Mucosa of stomach (tissue), 1 donor: ENCODE results near the gene FTHL17.

Source experiments
- H3K27me3 ChIP-seq: one replicate; pipeline ENCODE4 v1.7.0; 2013; ENCODE audit warnings: mild to moderate bottlenecking, low read length; ENCODE audit not compliant: control insufficient read depth, insufficient read depth
- H3K36me3 ChIP-seq: one replicate; pipeline ENCODE4 v1.7.0; 2013; ENCODE audit warnings: low read length; ENCODE audit not compliant: control insufficient read depth, insufficient read depth
- H3K4me1 ChIP-seq: one replicate; pipeline ENCODE4 v1.7.0; 2013; ENCODE audit warnings: mild to moderate bottlenecking, low read length; ENCODE audit not compliant: control insufficient read depth, insufficient read depth
- H3K4me3 ChIP-seq: one replicate; pipeline ENCODE4 v1.7.0; 2013; ENCODE audit warnings: low read length
- H3K9ac ChIP-seq: one replicate; pipeline ENCODE4 v1.7.0; 2013; ENCODE audit warnings: mild to moderate bottlenecking, low read length, moderate library complexity
- H3K9me3 ChIP-seq: one replicate; pipeline ENCODE4 v1.7.0; 2013; ENCODE audit warnings: mild to moderate bottlenecking, low read length, moderate library complexity; ENCODE audit not compliant: control insufficient read depth
- donor health status: Pancreatic carcinoma.

The FTHL17 gene

DNA sequence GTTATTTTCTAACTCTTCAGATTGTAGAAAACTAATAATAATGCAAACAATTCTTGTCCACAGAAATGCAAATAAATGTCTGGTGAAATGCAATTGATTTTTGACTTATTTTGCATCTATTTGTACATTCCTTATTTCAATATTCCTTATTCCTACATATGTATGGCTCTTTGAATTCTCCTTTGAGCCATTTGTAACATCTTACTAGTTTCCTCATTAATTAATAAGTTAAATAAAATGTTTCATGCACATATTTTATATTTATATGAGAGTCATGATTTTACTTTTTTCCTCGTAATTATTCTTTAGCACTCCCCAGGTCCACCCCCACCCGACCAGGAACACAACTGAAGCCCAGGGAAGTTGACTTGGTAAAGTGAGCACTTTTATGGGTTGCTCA is 2.7 kb upstream of the FTHL17 start:
- no peak overlapping the region for H3K9ac ChIP-seq
- no peaks in the 10 kb centered on the region for H3K36me3 ChIP-seq
- no peaks in the 10 kb centered on the region for H3K27me3 ChIP-seq
- H3K4me3 ChIP-seq, result no peak overlapping the region
- H3K9me3 ChIP-seq, result no peaks in the 10 kb centered on the region
- H3K4me1 ChIP-seq, result no peaks in the 10 kb centered on the region

DNA sequence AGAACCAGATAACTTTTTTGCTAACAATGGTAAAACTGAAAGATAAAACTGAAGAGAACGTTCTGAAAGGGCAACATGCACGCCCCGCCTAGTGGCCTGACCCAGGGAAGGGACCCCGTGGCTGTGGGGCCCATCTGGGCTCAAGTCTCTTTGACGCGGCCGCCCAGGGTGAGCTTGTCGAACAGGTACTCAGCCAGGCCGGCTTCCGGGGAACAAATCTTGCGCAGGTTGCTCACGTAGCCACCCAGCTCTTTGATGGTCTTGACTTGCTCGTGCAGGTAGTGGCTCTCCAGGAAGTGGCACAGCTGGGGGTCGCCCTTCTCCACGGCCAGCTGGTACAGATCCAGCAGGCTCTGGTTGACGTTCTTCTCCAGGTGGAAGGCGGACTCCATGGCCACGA is 579 bp downstream of the FTHL17 start:
- no peak overlapping the region for H3K9ac ChIP-seq

DNA sequence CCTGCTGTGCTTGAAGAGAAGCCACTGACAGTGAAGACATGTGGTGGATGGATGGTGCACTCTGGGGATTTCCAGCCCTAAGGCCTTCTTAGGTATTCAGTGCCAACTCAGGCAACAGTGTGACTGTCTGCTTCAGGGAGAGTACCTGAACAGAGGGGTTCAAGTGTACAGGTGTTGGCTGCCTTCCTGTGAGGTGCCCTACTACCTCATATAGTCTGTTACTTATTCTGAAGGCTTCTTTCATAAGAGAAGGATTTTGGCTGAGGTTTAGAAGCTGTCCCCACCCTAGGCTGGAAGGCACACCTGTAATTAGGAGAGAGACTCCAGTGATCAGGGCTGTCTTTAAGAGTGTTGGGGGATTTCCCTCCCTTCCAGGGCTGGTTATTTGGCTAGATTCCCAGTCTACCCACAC is 1.8 kb downstream of the FTHL17 start:
- Histone ChIP-seq H3K27me3 (no peaks in the 10 kb centered on the region), H3K4me1 (no peaks in the 10 kb centered on the region), H3K36me3 (no peaks in the 10 kb centered on the region), H3K4me3 (no peak overlapping the region), H3K9me3 (no peaks in the 10 kb centered on the region), H3K9ac (no peak overlapping the region)

More for the DNA sequence above, 579 bp downstream of the FTHL17 start:
- no peaks in the 10 kb centered on the region for H3K4me1 ChIP-seq
- no peaks in the 10 kb centered on the region for H3K36me3 ChIP-seq
- H3K27me3 ChIP-seq, result no peaks in the 10 kb centered on the region
- H3K9me3 ChIP-seq, result no peaks in the 10 kb centered on the region
- no peak overlapping the region for H3K4me3 ChIP-seq

DNA sequence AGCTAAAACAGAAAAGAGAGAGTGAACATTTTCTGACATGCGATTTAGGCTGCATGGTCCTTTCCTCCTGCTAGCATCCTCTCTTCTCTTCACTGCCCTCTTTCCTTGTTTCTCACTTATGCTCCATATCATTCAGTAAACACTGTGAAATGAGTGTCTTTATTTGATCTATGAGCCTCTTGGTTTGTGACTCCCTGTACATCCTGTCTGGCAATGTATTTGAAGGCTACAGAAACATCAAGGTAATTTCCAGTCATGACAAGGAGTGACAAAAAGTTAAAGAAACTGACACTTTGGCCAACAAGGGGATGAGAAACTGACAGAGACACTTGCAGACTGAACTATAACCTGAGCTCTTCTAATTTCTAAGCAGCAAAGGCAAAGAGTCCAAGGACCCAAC is 8.7 kb downstream of the FTHL17 start:
- Histone ChIP-seq H3K4me1 (no peaks in the 10 kb centered on the region), H3K36me3 (no peaks in the 10 kb centered on the region), H3K9me3 (no peaks in the 10 kb centered on the region), H3K4me3 (no peak overlapping the region), H3K9ac (no peak overlapping the region), H3K27me3 (no peaks in the 10 kb centered on the region)

DNA sequence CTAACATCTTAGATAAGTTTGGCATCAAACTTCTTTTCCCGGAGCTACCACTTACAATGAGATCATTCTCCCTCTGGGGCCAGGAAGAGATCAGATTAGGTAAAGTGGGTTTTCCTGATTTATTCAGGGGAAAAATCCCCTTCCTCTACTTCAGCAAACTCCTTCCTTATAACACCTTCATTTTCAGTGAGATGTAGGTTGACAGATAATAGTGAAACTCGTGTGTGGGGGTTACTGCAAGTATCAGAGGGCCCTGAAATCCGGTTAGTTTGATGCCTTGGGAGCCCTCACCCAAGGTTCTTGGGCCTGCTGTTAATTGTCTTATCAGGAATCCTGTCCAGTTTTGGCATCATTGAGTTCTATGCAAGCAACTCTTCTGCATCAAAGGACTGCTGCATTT is 10.8 kb downstream of the FTHL17 start:
- no peak overlapping the region for H3K9ac ChIP-seq
- no peak overlapping the region for H3K4me3 ChIP-seq
- H3K27me3 ChIP-seq, result no peaks in the 10 kb centered on the region
- H3K36me3 ChIP-seq, result no peaks in the 10 kb centered on the region
- H3K9me3 ChIP-seq, result no peaks in the 10 kb centered on the region
- H3K4me1 ChIP-seq, result no peaks in the 10 kb centered on the region

DNA sequence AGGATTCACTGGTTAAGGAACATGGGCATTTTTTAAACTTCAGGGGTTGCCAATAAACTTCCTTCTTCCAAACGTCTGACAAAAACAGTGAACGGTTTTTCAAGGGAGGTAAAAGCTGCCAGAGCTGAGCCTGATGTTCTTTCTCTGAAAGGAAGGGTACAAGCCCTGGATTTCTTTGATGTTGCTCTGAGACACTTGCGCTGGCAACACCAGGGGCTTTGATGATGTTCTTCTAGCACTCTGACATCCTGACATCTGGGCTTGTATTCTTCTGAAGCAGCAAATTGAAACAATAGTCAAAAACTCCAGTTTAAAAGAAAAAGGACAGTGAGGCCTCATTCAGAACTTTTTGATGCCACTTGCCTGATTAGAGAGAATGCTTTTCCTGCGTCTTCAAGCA is 11.8 kb downstream of the FTHL17 start:
- Histone ChIP-seq H3K27me3 (no peaks in the 10 kb centered on the region), H3K4me3 (no peak overlapping the region), H3K4me1 (no peaks in the 10 kb centered on the region), H3K9me3 (no peaks in the 10 kb centered on the region), H3K36me3 (no peaks in the 10 kb centered on the region), H3K9ac (no peak overlapping the region)

DNA sequence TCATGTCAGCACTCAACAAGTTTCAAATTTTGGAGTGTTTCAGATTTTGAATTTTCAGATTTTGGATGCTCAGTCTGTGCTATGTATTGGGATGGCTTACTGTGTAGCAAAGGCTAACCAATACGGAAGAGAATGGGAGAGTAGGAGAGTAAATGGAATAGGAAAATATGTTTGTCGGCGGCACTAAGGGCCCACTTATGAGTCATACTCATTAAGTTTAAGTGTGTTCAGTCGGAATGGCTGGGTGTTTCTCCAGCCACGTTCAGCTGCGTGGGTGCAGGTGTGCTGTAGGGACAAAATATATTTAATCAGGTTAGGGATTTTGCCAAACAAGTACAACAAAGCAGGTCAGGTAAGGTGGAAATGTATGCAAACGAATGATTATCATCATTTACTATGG is 13.6 kb downstream of the FTHL17 start:
- H3K4me1 ChIP-seq, result no peaks in the 10 kb centered on the region
- H3K4me3 ChIP-seq, result no peak overlapping the region
- H3K9me3 ChIP-seq, result no peaks in the 10 kb centered on the region
- H3K9ac ChIP-seq, result no peak overlapping the region
- H3K27me3 ChIP-seq, result no peaks in the 10 kb centered on the region
- no peaks in the 10 kb centered on the region for H3K36me3 ChIP-seq

DNA sequence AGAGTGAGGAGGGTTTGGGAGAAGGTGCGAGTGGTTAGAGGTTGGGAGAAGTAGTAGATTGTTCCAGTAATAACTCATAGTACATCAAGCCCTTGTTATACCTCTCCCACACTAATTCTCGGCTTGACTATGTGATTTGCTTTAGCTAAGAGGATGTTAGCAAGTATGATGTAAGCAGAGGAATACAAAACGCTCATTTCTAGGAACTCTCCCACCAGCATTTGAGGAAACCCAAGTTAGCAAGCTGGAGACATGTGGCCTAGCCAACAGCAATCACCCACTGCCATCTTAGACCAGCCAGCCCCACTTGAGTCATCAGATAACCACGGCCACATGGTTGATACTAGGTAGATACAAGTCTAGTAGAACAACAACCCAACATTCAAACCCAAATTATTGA is 14.2 kb downstream of the FTHL17 start:
- no peaks in the 10 kb centered on the region for H3K27me3 ChIP-seq
- H3K4me1 ChIP-seq, result no peaks in the 10 kb centered on the region
- no peaks in the 10 kb centered on the region for H3K9me3 ChIP-seq
- no peak overlapping the region for H3K4me3 ChIP-seq
- H3K36me3 ChIP-seq, result no peaks in the 10 kb centered on the region
- H3K9ac ChIP-seq, result no peak overlapping the region

DNA sequence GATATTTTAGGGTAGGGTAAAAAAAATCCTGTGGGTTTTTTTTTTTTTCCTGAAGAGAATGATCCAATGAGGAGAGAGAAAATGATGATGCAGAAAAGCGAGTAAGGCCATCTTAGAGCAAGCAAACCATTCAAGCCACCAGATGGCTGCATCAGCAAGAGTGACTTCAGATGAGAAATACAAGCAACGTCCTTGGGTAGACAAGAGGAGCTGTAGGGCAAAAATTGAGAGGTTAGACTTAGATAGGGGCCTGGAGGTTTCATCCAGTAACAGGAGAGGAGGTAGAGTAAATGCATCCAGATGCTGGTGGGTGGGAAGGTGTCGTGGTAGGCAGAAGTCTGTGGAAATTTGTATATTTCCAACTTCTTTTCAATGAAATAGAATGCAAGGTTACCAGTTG is 14.6 kb downstream of the FTHL17 start:
- H3K36me3 ChIP-seq, result no peaks in the 10 kb centered on the region
- H3K9ac ChIP-seq, result no peak overlapping the region
- H3K4me1 ChIP-seq, result no peaks in the 10 kb centered on the region
- H3K4me3 ChIP-seq, result no peak overlapping the region
- no peaks in the 10 kb centered on the region for H3K9me3 ChIP-seq
- H3K27me3 ChIP-seq, result no peaks in the 10 kb centered on the region

DNA sequence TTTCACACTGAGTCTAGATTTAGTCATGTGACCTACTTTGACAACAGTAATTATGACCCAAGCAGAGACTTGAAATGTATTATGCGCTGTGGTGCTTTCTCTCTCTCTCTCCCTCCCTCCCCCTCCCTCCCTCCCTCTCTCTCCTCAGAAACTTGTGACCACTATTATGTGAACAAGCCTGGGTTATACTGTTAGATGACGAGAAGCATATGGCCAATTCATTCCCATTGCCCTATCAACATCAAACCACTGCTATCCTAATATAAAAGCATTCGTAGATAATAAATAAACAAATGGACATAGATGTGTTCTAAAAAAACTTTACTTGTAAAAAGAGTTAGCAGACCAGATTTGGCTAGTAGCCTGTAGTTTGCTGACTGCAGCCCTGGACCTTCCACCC is 18.2 kb downstream of the FTHL17 start:
- H3K4me3 ChIP-seq, result no peak overlapping the region
- no peaks in the 10 kb centered on the region for H3K9me3 ChIP-seq
- H3K36me3 ChIP-seq, result no peaks in the 10 kb centered on the region
- H3K4me1 ChIP-seq, result no peaks in the 10 kb centered on the region
- H3K9ac ChIP-seq, result no peak overlapping the region
- no peaks in the 10 kb centered on the region for H3K27me3 ChIP-seq

DNA sequence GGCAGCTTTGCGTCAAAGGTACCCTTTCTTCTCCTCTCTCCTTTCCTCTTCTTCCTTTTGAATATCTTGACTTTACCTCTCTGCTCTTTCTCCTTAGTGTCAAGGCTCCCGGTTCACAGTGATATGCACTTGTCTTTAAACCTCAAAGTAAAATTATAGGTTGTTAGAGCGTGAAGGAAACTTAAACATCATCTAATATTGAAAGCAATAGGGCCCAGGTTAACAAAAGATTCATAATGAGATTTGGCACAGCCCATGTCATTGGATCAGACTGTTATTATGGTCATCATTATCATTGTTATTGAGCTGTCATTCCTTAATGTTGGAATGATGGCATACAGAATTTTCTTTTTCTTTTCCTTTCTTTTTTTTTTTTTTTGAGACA is 32.5 kb downstream of the FTHL17 start:
- Histone ChIP-seq H3K9ac (no peak overlapping the region), H3K4me1 (no peaks in the 10 kb centered on the region), H3K36me3 (no peaks in the 10 kb centered on the region), H3K27me3 (no peaks in the 10 kb centered on the region), H3K9me3 (no peaks in the 10 kb centered on the region), H3K4me3 (no peak overlapping the region)

DNA sequence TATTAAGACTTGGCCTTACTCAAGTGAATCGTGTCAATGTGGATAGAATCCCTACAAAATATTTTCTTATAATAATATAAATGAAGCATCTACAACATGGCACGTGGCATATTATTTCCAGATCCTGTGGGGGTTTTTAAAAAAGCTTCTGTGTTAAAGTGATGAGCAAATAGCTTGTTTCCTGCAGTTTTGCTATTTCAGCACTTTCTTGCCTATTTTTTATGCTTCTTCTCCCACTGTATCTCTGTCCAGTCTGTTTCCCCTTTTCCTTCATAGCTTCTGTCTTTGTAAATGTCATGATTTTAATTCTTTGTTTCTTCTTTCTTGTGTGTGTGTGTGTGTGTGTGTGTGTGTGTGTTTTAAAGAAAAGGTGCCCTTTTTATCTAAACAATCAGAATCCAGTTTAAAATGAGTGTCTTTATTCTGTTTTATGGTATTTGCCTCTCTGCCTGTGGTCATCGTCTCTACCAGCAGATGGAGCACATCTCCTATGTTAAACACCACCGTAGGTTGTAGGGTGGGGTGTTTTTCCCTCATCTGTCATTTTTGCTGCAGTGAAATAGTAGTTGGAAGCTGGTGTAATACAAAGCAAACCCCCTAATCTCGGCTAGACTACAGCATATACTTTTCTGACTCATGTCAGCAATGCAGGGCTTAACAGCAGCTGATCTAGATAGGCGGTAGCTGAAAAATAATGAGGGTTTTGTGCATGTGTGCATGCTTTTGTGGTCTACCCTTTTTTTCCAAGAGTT is 33.1 kb downstream of the FTHL17 start:
- Histone ChIP-seq H3K9ac (no peak overlapping the region), H3K27me3 (no peaks in the 10 kb centered on the region), H3K4me3 (no peak overlapping the region), H3K9me3 (no peaks in the 10 kb centered on the region), H3K4me1 (no peaks in the 10 kb centered on the region), H3K36me3 (no peaks in the 10 kb centered on the region)

DNA sequence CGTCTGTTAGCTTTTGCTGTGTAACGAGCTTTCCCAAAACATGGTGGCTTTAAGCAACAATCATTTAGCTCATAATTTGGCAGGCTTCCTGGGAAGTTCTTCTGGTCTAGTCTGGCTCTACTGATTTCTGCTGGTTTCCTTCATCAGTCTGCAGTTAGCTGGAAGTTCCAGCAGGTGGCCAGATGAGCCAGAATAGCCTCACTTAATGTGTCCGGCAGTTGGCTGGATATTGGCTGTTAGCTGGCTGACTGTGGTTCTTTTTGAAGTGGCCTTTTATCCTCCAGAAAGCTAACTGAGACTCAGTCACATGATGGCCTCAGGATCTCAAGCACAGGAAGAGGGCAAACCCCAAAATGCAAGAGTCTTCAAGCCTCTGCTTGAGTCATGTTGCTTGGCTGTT is 34.9 kb downstream of the FTHL17 start:
- no peak overlapping the region for H3K4me3 ChIP-seq
- no peaks in the 10 kb centered on the region for H3K36me3 ChIP-seq
- H3K9ac ChIP-seq, result no peak overlapping the region
- no peaks in the 10 kb centered on the region for H3K4me1 ChIP-seq
- H3K27me3 ChIP-seq, result no peaks in the 10 kb centered on the region
- H3K9me3 ChIP-seq, result no peaks in the 10 kb centered on the region
